HCT116 (cell line): Measurements from ENCODE around the gene MIB2. TPM values are rescaled to one million over a fixed set of nuclear protein-coding genes. Genes with fewer than 3 reads are reported as not detected.

Source experiments
- ATAC-seq: fragments of 200-7000 bp; cut with Tn5 transposase; 2 replicates; pipeline ENCODE4 v1.9.1; 2020; ENCODE audit warnings: mild to moderate bottlenecking, moderate library complexity
- BruUV-seq: library from RNA; stranded (reverse); fragments of 400-500 nt; replicated peaks from 2 replicates; lab custom pipeline; 2021; lab: Mats Ljungman, UMichigan
- CTCF ChIA-PET: fragments of 300-600 bp; sonication (Branson Sonifier 250); formaldehyde crosslinking; loops from one replicate; lab custom pipeline; 2021; ENCODE audit warnings: antibody characterized with exemption; lab: Charles Lee
- POLR2A ChIA-PET: fragments of 300-600, 350-600 bp; sonication (Branson Sonifier 250); formaldehyde crosslinking; loops from one replicate; lab custom pipeline; 2021; ENCODE audit warnings: antibody characterized with exemption; lab: Charles Lee
- RAD21 ChIA-PET, 2 experiments: fragments of 300-600 bp; sonication (Branson Sonifier 250); formaldehyde crosslinking; loops; one replicate each; lab custom pipeline; 2023; ENCODE audit warnings: low total read pairs in 2 of 2; ENCODE audit not compliant: uncharacterized antibody in 2 of 2, unreplicated experiment in 2 of 2, low non-redundant PET in 1 of 2; lab: Charles Lee
- DNase-seq: peaks from one replicate; pipeline ENCODE4 v3.0.0-alpha.2; 2010; ENCODE audit warnings: low read depth, low spot score
- H2AFZ ChIP-seq: fragments of 200-600 bp; shearing (Covaris generic), sonication (generic); 2 replicates; pipeline ENCODE4 v1.6.1; 2017; ENCODE audit warnings: low read depth, mixed run types, mixed read lengths, antibody characterized with exemption, low read length; ENCODE audit not compliant: poor library complexity, severe bottlenecking
- H3K27ac ChIP-seq: 2 replicates; pipeline ENCODE4 v1.5.1; 2012; ENCODE audit warnings: low read depth, low read length
- H3K27me3 ChIP-seq: fragments of 200-600 bp; sonication (generic); 2 replicates; pipeline ENCODE4 v1.6.1; 2016; ENCODE audit warnings: mixed run types, low read length, mixed read lengths; ENCODE audit not compliant: insufficient read depth
- H3K36me3 ChIP-seq, 2 experiments: fragments of 200-500 bp in 1 of 2; fragments of 200-600 bp in 1 of 2; sonication (Bioruptor generic) in 1 of 2; sonication (generic) in 1 of 2; 2 replicates each; pipeline versions ENCODE4 v1.5.1 to v1.6.1; 2014 to 2016; ENCODE audit warnings: low read length in 2 of 2, inconsistent platforms in 1 of 2, mixed read lengths in 1 of 2, mixed run types in 1 of 2; ENCODE audit not compliant: insufficient read depth in 2 of 2, control insufficient read depth in 1 of 2
- H3K4me1 ChIP-seq, 2 experiments: fragments of 200-600 bp in 1 of 2; sonication (generic) in 1 of 2; 2 replicates each; pipeline versions ENCODE4 v1.5.1 to v1.6.1; 2012 to 2017; ENCODE audit warnings: low read length in 2 of 2, inconsistent platforms in 1 of 2, mild to moderate bottlenecking in 1 of 2, mixed read lengths in 1 of 2, mixed run types in 1 of 2, moderate library complexity in 1 of 2; ENCODE audit not compliant: insufficient read depth in 2 of 2, control insufficient read depth in 1 of 2
- H3K4me2 ChIP-seq: fragments of 200-600 bp; sonication (generic); 2 replicates; pipeline ENCODE4 v1.6.1; 2017; ENCODE audit warnings: mixed run types, low read length, mixed read lengths
- H3K4me3 ChIP-seq, 2 experiments: fragments of 200-600 bp in 1 of 2; sonication (generic) in 1 of 2; replicated peaks in 1 of 2; 2 replicates each; pipeline ENCODE4 v1.5.1; 2011 to 2016; ENCODE audit warnings: low read length in 2 of 2, control low read depth in 1 of 2, low read depth in 1 of 2, mild to moderate bottlenecking in 1 of 2, mixed read lengths in 1 of 2, mixed run types in 1 of 2
- H3K79me2 ChIP-seq: fragments of 200-600 bp; sonication (generic); 2 replicates; pipeline ENCODE4 v1.6.1; 2017; ENCODE audit warnings: mild to moderate bottlenecking, mixed run types, low read length, moderate library complexity, mixed read lengths; ENCODE audit not compliant: insufficient read depth
- H3K9ac ChIP-seq: fragments of 200-600 bp; sonication (generic); 2 replicates; pipeline ENCODE4 v1.6.1; 2016; ENCODE audit warnings: low read length, mixed read lengths
- H3K9me2 ChIP-seq: fragments of 200-600 bp; sonication (generic), shearing (Covaris generic); 2 replicates; pipeline ENCODE4 v1.6.1; 2017; ENCODE audit warnings: mixed run types, mild to moderate bottlenecking, moderate library complexity; ENCODE audit not compliant: insufficient read depth
- H3K9me3 ChIP-seq, 2 experiments: fragments of 200-500 bp in 1 of 2; fragments of 200-600 bp in 1 of 2; sonication (Bioruptor generic) in 1 of 2; sonication (generic) in 1 of 2; 2 replicates each; pipeline ENCODE4 v1.6.1; 2014 to 2017; ENCODE audit warnings: low read length in 2 of 2, mixed read lengths in 2 of 2, inconsistent platforms in 1 of 2, low read depth in 1 of 2, mild to moderate bottlenecking in 1 of 2, mixed run types in 1 of 2, moderate library complexity in 1 of 2; ENCODE audit not compliant: control insufficient read depth in 1 of 2, insufficient read depth in 1 of 2
- H4K20me1 ChIP-seq: fragments of 200-600 bp; sonication (generic), shearing (Covaris generic); 2 replicates; pipeline ENCODE4 v1.6.1; 2017; ENCODE audit warnings: mixed run types, mild to moderate bottlenecking, moderate library complexity; ENCODE audit not compliant: insufficient read depth
- CEBPB ChIP-seq: IDR thresholded peaks from 2 replicates; pipeline ENCODE4 v1.6.1; 2012; ENCODE audit warnings: low read depth
- CTCF ChIP-seq, 3 experiments: fragments of 200-600 bp in 1 of 3; sonication (generic) in 1 of 3; IDR thresholded peaks in 2 of 3; conservative IDR thresholded peaks in 1 of 3; 2 replicates each; pipeline ENCODE4 v1.5.1; 2012 to 2017; ENCODE audit warnings: low read depth in 2 of 3, low read length in 2 of 3, antibody characterized with exemption in 1 of 3, borderline replicate concordance in 1 of 3, control low read depth in 1 of 3, mild to moderate bottlenecking in 1 of 3, mixed read lengths in 1 of 3, mixed run types in 1 of 3, moderate library complexity in 1 of 3; ENCODE audit not compliant: insufficient read depth in 1 of 3
- ELF1 ChIP-seq: IDR thresholded peaks from 2 replicates; pipeline ENCODE4 v1.6.1; 2012; ENCODE audit warnings: low read depth, borderline replicate concordance
- FOSL1 ChIP-seq: IDR thresholded peaks from 2 replicates; pipeline ENCODE4 v1.6.1; 2012; ENCODE audit warnings: low read depth
- MAX ChIP-seq: IDR thresholded peaks from 2 replicates; pipeline ENCODE4 v1.6.1; 2012
- POLR2AphosphoS5 ChIP-seq: IDR thresholded peaks from 2 replicates; pipeline ENCODE4 v1.6.1; 2011; ENCODE audit warnings: mild to moderate bottlenecking, low read depth, low read length, moderate library complexity
- REST ChIP-seq: IDR thresholded peaks from 2 replicates; pipeline ENCODE4 v1.6.1; 2012; ENCODE audit warnings: low read depth
- SIN3A ChIP-seq: IDR thresholded peaks from 2 replicates; pipeline ENCODE4 v1.6.1; 2012; ENCODE audit warnings: low read depth
- SP1 ChIP-seq: IDR thresholded peaks from 2 replicates; pipeline ENCODE4 v1.6.1; 2012; ENCODE audit warnings: low read depth
- SRF ChIP-seq: IDR thresholded peaks from 2 replicates; pipeline ENCODE4 v1.6.1; 2012; ENCODE audit warnings: low read depth
- ZBTB33 ChIP-seq: IDR thresholded peaks from 2 replicates; pipeline ENCODE4 v1.6.1; 2011; ENCODE audit warnings: mild to moderate bottlenecking, low read length, moderate library complexity; ENCODE audit not compliant: insufficient replicate concordance; ENCODE audit errors: extremely low read depth
- ZFX ChIP-seq: fragments of 450-650 bp; IDR thresholded peaks from 2 replicates; pipeline ENCODE4 v1.6.1; 2017
- ZNF274 ChIP-seq: fragments of 200-500 bp; sonication (Bioruptor generic); IDR thresholded peaks from 2 replicates; pipeline ENCODE4 v1.6.1; 2014; ENCODE audit warnings: mild to moderate bottlenecking, low read depth, low read length, inconsistent platforms
- intact Hi-C: fragments of 100-400 bp; cut with micrococcal nuclease; formaldehyde crosslinking; loops from 2 replicates; pipeline ENCODE4 v1.10.0; 2022
- total RNA-seq: library from RNA; stranded (reverse); gene quantifications from one replicate; pipeline ENCODE4 v1.2.1, GENCODE V29; 2021; ENCODE audit not compliant: unreplicated experiment

Gene MIB2
- total RNA-seq, 1 experiment from 2014 or later = 194 TPM

DNA sequence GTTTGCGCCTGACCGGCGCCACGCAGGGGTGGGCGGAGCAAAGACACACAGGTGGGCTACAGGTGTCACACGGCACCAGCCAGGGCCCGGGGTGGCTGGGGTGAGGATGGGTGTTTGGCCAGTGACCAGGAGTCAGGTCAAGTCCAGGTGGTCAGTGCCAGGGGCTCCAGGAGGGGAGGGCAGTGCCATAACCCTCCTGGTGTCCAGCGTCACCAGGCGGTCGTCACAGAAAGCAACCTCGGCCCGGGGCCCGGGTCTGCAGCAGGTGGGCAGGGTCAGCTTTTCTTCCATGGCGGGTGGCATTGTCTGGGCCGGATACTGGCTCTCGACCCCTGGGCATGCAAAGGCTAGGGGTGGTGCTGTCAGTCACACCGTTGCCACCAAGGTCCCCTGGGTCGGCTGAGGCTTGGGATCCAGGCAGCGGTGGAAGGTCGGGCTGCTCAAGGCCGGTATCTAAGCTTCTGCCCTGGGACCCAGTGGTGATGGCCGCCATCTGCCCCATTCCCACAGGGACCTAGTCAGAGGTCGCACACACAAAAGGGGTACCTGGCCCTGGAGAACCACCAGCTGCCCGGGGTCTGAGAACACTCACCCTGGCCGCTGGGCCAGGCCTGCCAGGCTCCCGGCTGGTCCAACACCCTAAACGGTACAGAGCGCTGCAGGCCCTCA is 17.1 kb upstream of the MIB2 start (continued):
- TF ChIP-seq CTCF (IDR thresholded peaks at IDR 0.05 in 2 of 3, conservative IDR thresholded peaks at IDR 0.05 in 1 of 3; ENCODE audit: borderline replicate concordance in 1 of 3, insufficient read depth in 1 of 3, low read depth in 2 of 3, low read length in 2 of 3) (no peak), FOSL1 (no peak), REST (no peak), SRF (no peak), ZNF274 (no peak)

DNA sequence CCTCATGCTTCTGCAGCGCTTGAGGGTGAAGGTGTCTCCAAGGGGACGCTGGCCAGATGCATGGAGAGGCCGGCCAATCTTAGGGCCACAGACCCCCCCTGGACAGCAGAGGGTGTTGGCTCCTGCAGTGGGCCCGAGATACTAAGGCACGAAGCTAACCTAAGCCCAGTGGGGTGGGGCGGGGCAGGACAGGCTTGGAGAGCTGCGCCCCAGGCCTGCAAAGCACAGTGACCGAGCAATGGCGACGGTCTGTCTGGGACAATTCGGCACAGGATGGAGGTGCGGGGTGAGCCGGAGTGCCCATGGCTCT is 16.6 kb upstream of the MIB2 start:
- Histone ChIP-seq H3K27me3 (peaks cover 11% of the 10 kb centered on the region; the same call in 1 of the 2 replicates), H4K20me1 (no peaks in the 10 kb centered on the region), H3K4me1 (peaks cover 10 to 34% of the 10 kb centered on the region in 2 experiments; a peak in 3 of 4 replicates), H2AFZ (no peak overlapping the region), H3K36me3 (no peaks in the 10 kb centered on the region), H3K4me2 (0 out of 2 replicates have a peak overlapping the region, but pooled peaks have one; percentile 62), H3K9ac (no peak overlapping the region), H3K9me3 (no peaks in the 10 kb centered on the region), H3K27ac (no peak overlapping the region), H3K9me2 (no peaks in the 10 kb centered on the region), H3K4me3 (no peak overlapping the region), H3K79me2 (no peaks in the 10 kb centered on the region)
- BruUV-seq = no TSS peak
- intact Hi-C loops = no loop called here
- no peak for ATAC-seq
- RAD21 ChIA-PET = no interaction called here
- POLR2A ChIA-PET = no interaction called here
- no peak for DNase-seq
- CTCF ChIA-PET = no interaction called here
- TF ChIP-seq SIN3A (no peak), POLR2AphosphoS5 (no peak), MAX (no peak), CEBPB (no peak), ZFX (no peak), ELF1 (no peak), CTCF (IDR thresholded peaks at IDR 0.05 in 2 of 3, conservative IDR thresholded peaks at IDR 0.05 in 1 of 3; ENCODE audit: borderline replicate concordance in 1 of 3, insufficient read depth in 1 of 3, low read depth in 2 of 3, low read length in 2 of 3) (no peak), SP1 (no peak), ZBTB33 (no peak)
